HPDE6-E6E7 (cell line): ENCODE measurements around the gene DDX52.
A peak's percentile ranks its signal among the peaks of the same experiment; 100 is the strongest.

Experiments used
- DNase-seq: peaks from one replicate; pipeline ENCODE4 v3.0.0; 2011; ENCODE audit warnings: missing footprints; ENCODE audit errors: extremely low spot score

Gene DDX52

DNA sequence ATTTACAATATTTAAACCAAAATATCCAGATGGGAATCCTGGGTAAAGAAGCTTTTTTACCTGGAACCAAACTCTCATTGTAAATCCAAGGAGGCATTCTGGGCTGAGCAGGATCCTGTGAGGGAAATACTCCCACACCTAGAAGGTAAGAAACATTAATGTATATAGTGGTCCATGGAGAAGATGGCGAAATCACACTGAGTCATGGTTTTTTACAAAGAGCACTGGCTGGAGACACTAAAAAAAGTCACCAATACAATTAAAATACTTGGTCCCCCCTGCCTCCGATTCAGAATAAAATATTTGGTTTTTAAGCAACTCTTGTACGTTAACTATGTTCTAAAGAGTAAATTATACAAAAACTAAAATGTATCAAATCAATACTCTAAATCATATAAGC is 67.0 kb downstream of the DDX52 start:
- no peak for DNase-seq

- DNase-seq: no peak
Observed at GRCh38 chr17:37574427-37574826, 68.8 kb downstream of the DDX52 start.

DNA sequence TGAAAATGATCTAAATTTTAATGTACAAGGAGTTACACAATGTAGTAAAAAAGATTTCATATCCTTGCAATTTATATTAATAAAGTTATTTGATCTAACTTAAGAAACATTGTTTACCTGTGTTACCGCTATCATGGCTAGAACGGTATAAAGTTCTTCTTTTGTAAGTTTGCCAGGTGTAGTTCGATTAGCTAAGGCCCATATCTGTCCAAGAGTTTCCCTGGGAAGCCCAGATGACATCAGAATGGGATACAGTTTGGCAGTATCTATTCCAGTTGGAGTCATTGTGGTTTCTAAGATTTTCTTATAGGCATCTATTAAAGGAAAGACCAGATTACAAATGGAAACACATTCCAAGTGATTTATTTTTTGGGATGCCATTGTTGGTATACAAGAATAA is 71.6 kb downstream of the DDX52 start:
- no peak for DNase-seq

- DNase-seq: peak; percentile 92
Observed at GRCh38 chr17:37570527-37571093, 72.6 kb downstream of the DDX52 start.

DNA sequence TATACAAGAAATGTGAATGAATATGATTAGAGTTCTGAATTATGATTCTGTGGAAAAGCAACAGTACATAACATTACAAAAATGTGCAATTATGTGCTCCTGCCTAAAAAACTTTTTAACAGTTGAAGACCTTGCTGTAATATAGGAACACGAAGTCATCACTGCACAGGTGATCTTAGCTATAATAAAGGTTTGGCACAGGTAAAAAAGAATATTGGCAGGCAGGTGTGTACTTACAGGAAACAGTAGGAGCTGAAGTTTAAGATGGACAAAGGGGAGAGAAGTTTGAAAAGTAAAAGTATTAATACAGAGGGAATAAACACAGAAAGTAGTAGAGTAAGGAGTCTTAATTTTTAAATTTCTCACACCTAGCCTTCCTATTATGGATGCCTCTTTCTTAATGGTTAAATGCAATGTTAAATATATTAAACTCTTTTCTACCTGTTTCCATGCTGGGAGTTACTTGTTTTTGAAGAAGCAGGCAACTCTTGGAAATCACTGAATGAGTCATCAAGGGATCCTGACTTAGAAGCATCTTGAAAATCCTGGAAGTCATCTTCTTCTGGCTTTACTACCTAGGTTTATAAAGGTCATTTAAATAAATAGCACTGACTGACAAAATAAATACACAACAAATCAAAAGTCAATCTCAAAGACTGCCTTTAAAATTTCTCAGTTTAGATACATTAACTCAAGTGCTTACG is 74.7 kb downstream of the DDX52 start:
- DNase-seq: no peak

DNA sequence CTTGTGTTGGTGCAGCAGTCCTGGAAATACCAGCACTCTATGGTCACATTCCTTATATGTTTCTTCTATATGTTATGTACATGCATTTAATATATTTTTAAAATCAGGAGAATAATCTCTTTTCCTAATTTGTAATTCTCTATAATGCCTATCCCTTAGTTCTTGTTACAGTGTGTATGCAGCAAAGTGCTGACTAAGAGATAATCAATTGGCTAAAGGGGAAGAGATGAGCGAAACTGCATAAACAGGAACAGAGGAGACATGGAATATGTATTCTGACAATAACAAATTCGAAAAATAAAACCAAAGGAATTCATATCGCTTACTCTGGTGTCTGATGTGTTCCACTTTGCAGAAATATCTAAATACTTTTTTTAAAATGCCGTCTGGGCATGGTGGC is 75.7 kb downstream of the DDX52 start:
- no peak for DNase-seq

DNA sequence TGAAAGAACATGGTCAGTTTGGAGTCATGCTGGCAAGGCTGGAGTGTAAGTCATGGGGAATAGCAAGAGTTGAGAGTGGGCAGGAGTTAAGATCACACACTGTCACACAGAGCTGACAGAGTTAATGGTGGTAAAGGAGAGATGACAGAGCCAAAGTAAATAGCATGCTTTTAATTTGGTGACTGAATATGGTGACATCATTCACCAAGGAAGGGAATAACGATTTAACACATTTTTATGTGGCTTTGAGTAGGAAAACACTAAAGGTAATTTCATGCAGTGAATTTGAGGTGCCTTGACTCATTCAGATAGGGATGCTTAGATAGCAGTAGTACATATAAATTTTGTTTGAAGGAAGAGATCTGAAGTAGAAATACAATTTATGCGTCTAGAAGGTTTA is 76.1 kb downstream of the DDX52 start:
- no peak for DNase-seq

- no peak for DNase-seq
Observed at GRCh38 chr17:37564252-37564651, 79.0 kb downstream of the DDX52 start.

DNA sequence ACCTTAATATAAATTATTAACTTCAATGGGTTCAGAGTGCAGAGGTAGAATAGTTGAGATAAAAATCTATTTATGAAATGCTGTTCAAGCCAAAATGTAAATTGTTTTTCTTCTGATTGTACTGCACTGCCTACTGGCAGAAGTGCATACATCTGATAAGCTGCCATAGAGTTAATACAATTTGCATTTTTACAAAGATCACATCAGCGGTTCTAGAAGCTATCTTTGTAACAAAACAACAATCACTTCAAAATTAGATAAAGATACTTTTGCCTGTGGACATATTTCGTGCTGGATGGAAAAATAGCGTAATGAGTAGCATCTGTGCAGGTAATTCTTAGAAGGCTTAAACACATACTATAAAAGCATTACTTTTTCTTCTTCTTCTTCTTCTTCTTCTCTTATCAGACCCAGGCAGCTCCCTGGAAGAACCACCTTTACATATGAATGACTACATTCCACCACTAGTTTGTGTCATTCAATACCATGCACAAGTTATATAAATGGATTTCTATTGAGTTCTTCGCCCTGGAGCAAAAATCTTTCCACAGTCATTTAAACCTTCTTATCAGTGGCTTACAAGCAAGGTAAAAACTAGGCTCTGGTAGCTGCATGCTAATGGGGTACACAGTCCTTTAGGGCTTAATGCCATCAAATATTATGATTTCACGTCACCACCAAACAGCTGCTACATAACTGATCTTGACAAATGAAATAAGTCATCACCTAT is 81.1 kb downstream of the DDX52 start:
- no peak for DNase-seq
